Measurements from ENCODE around the gene INPP4B.

- no peak for TF ChIP-seq CTCF (conservative IDR thresholded peaks at IDR 0.05; ENCODE audit: low read length)
- TF ChIP-seq EZH2phosphoT487 (IDR thresholded peaks at IDR 0.05; ENCODE audit: borderline replicate concordance, low read depth, low read length), result no peak
Measured at GRCh38 chr4:142231787-142232186, 614.3 kb downstream of the INPP4B start.
